Loucy (cell line): ENCODE measurements around the gene TSHZ2.

Source experiments
- H2AFZ ChIP-seq: fragments of 200-600 bp; sonication (generic); 2 replicates; pipeline ENCODE4 v1.6.0; 2016; ENCODE audit warnings: antibody characterized with exemption, mild to moderate bottlenecking, low read length, moderate library complexity
- H3F3A ChIP-seq: fragments of 200-600 bp; 2 replicates; pipeline ENCODE4 v1.6.0; 2016; ENCODE audit warnings: antibody characterized with exemption, low read depth, mild to moderate bottlenecking
- H3K27me3 ChIP-seq: fragments of 200-600 bp; sonication (generic); 2 replicates; pipeline ENCODE4 v1.6.1; 2014; ENCODE audit warnings: low read length, mild to moderate bottlenecking; ENCODE audit not compliant: insufficient read depth, poor library complexity, severe bottlenecking
- H3K36me3 ChIP-seq: fragments of 200-600 bp; sonication (generic); 2 replicates; pipeline ENCODE4 v1.6.1; 2016; ENCODE audit warnings: low read length; ENCODE audit not compliant: insufficient read depth
- H3K4me1 ChIP-seq: fragments of 200-600 bp; sonication (generic); 2 replicates; pipeline ENCODE4 v1.5.1; 2014; ENCODE audit warnings: low read length, mild to moderate bottlenecking; ENCODE audit not compliant: insufficient read depth, poor library complexity, severe bottlenecking
- H3K4me2 ChIP-seq: fragments of 200-600 bp; sonication (generic); 2 replicates; pipeline ENCODE4 v1.6.0; 2014; ENCODE audit warnings: antibody characterized with exemption, low read length, low read depth, mild to moderate bottlenecking; ENCODE audit not compliant: poor library complexity, severe bottlenecking
- H3K4me3 ChIP-seq: fragments of 200-600 bp; sonication (generic); 2 replicates; pipeline ENCODE4 v1.5.1; 2014; ENCODE audit warnings: low read length, mild to moderate bottlenecking, mixed read lengths; ENCODE audit not compliant: poor library complexity, severe bottlenecking
- H3K79me2 ChIP-seq: fragments of 200-600 bp; sonication (generic); 2 replicates; pipeline ENCODE4 v1.6.1; 2014; ENCODE audit warnings: low read length; ENCODE audit not compliant: insufficient read depth
- H3K9ac ChIP-seq: fragments of 200-600 bp; sonication (generic); 2 replicates; pipeline ENCODE4 v1.6.0; 2014; ENCODE audit warnings: mild to moderate bottlenecking, low read depth, low read length, moderate library complexity; ENCODE audit not compliant: poor library complexity, severe bottlenecking
- H3K9me2 ChIP-seq: fragments of 200-600 bp; sonication (generic); replicated peaks from 2 replicates; pipeline ENCODE4 v1.6.1; 2016; ENCODE audit warnings: low read depth, low read length, mixed read lengths
- H3K9me3 ChIP-seq: fragments of 200-600 bp; sonication (generic); 2 replicates; pipeline ENCODE4 v1.6.1; 2014; ENCODE audit warnings: mild to moderate bottlenecking, antibody characterized with exemption, low read length, low read depth; ENCODE audit not compliant: insufficient read depth
- H4K20me1 ChIP-seq: fragments of 200-600 bp; sonication (generic); 2 replicates; pipeline ENCODE4 v1.6.0; 2014; ENCODE audit warnings: antibody characterized with exemption, low read length, mild to moderate bottlenecking; ENCODE audit not compliant: insufficient read depth, poor library complexity, severe bottlenecking
- EZH2phosphoT487 ChIP-seq: fragments of 200-600 bp; IDR thresholded peaks from 2 replicates; pipeline ENCODE4 v1.6.1; 2018; ENCODE audit warnings: antibody characterized with exemption, mild to moderate bottlenecking, moderate library complexity, borderline replicate concordance
- TF ChIP-seq, protein P1 (sequence below): fragments of 200-600 bp; sonication (generic); conservative IDR thresholded peaks from 2 replicates; pipeline ENCODE4 v1.5.1; 2014; ENCODE audit warnings: mild to moderate bottlenecking, antibody characterized with exemption, low read length

TSHZ2 gene

DNA sequence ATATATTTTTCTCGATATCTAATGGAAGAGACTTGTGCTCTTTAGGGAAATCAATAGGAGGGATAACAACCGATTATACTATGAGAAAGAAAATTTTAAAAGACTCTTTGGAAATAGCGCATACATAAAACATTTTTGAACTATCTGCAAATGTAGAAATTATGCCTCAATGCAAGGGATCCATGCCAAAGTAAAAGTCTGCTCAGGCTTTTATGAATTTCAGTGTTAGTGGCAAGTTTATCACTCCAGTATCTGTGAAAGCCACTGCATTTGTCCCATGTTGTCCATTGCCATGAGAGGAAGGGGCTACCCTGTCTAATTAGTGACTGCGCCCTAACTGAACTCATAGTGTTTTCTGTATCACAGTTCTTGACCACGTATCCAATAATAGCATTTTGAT is 81.4 kb downstream of the TSHZ2 start:
- no peaks in the 10 kb centered on the region for H4K20me1 ChIP-seq
- H3K4me3 ChIP-seq: no peak overlapping the region
- H3K4me1 ChIP-seq: no peaks in the 10 kb centered on the region
- no peaks in the 10 kb centered on the region for H3K9me2 ChIP-seq
- TF ChIP-seq, protein P1, sequence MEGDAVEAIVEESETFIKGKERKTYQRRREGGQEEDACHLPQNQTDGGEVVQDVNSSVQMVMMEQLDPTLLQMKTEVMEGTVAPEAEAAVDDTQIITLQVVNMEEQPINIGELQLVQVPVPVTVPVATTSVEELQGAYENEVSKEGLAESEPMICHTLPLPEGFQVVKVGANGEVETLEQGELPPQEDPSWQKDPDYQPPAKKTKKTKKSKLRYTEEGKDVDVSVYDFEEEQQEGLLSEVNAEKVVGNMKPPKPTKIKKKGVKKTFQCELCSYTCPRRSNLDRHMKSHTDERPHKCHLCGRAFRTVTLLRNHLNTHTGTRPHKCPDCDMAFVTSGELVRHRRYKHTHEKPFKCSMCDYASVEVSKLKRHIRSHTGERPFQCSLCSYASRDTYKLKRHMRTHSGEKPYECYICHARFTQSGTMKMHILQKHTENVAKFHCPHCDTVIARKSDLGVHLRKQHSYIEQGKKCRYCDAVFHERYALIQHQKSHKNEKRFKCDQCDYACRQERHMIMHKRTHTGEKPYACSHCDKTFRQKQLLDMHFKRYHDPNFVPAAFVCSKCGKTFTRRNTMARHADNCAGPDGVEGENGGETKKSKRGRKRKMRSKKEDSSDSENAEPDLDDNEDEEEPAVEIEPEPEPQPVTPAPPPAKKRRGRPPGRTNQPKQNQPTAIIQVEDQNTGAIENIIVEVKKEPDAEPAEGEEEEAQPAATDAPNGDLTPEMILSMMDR: no peak
- TF ChIP-seq EZH2phosphoT487: no peak
- no peaks in the 10 kb centered on the region for H3K36me3 ChIP-seq
- no peaks in the 10 kb centered on the region for H3K27me3 ChIP-seq
- no peaks in the 10 kb centered on the region for H3F3A ChIP-seq
- no peak overlapping the region for H2AFZ ChIP-seq
- no peaks in the 10 kb centered on the region for H3K79me2 ChIP-seq
- H3K9ac ChIP-seq: no peak overlapping the region
- H3K9me3 ChIP-seq: no peaks in the 10 kb centered on the region
- H3K4me2 ChIP-seq: no peak overlapping the region

DNA sequence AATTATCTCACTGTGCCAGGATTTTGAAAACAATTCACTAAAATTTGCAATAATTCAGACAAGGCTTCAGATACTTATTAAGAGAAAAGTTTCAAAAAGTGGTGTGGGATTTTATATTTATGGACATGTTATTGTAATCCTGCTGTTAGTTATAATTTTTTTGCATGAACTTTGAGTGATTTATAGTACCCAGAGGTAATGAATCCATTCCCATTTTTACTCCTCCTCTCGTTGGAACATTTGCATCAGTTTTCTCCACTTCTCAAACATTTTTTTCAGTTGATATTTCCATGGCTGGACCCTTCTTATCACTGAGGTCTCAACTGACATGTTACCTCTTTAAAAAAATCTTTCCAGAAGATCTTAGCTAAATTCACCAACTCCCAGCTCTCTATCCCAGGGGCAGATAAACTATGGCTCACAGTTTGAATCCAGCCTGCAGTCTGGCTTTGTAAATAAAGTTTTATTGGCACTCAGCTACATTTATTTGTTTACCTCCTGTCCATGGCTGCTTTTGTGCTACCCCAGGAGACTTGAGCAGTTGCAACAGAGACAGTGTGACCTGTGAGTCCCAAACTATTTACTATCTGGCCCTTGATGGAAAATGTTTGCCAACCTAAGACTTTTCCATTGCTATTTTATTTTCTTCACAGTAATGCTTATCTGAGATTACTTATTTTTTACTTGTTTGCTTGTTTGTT is 83.4 kb downstream of the TSHZ2 start:
- Histone ChIP-seq H3K27me3 (no peaks in the 10 kb centered on the region), H3K4me1 (no peaks in the 10 kb centered on the region), H4K20me1 (no peaks in the 10 kb centered on the region), H3K9ac (no peak overlapping the region), H2AFZ (no peak overlapping the region), H3K9me2 (no peaks in the 10 kb centered on the region), H3K79me2 (no peaks in the 10 kb centered on the region), H3K4me2 (no peak overlapping the region), H3F3A (no peaks in the 10 kb centered on the region), H3K36me3 (no peaks in the 10 kb centered on the region), H3K9me3 (no peaks in the 10 kb centered on the region), H3K4me3 (no peak overlapping the region)
- TF ChIP-seq, protein P1: no peak
- no peak for TF ChIP-seq EZH2phosphoT487

- Histone ChIP-seq H3K4me1 (no peaks in the 10 kb centered on the region), H3K36me3 (no peaks in the 10 kb centered on the region), H3K79me2 (no peaks in the 10 kb centered on the region), H3K4me3 (no peak overlapping the region), H4K20me1 (no peaks in the 10 kb centered on the region), H3K9ac (no peak overlapping the region), H3K4me2 (no peak overlapping the region), H2AFZ (no peak overlapping the region), H3K9me2 (no peaks in the 10 kb centered on the region), H3K27me3 (no peaks in the 10 kb centered on the region), H3K9me3 (no peaks in the 10 kb centered on the region), H3F3A (no peaks in the 10 kb centered on the region)
- TF ChIP-seq EZH2phosphoT487: no peak
- TF ChIP-seq, protein P1: no peak
Observed at GRCh38 chr20:53057579-53057978, 85.4 kb downstream of the TSHZ2 start.
